ENCODE results near the gene PPFIBP1. TPM values are rescaled to one million over a fixed set of nuclear protein-coding genes. Genes with fewer than 3 reads are reported as not detected.

PPFIBP1 gene
- total RNA-seq, 1 donor, result 131 TPM

- no peak for DNase-seq (ENCODE audit: low read depth)
- no peak for TF ChIP-seq CTCF (IDR thresholded peaks at IDR 0.05; ENCODE audit: insufficient read depth, low read length)
- no peak overlapping the region for H3K4me3 ChIP-seq (ENCODE audit: low read depth, low read length)
Observed at GRCh38 chr12:27508736-27509431, 15.1 kb upstream of the PPFIBP1 start.

- no peak overlapping the region for H3K4me3 ChIP-seq (ENCODE audit: low read depth, low read length)
- no peak for TF ChIP-seq CTCF (IDR thresholded peaks at IDR 0.05; ENCODE audit: insufficient read depth, low read length)
- peak; percentile 97 for DNase-seq (ENCODE audit: low read depth)
Observed at GRCh38 chr12:27511031-27511722, 12.8 kb upstream of the PPFIBP1 start.

GRCh38 chr12:27511723-27512045, 12.3 kb upstream of the PPFIBP1 start:
- TF ChIP-seq CTCF (IDR thresholded peaks at IDR 0.05; ENCODE audit: insufficient read depth, low read length), result no peak
- no peak for DNase-seq (ENCODE audit: low read depth)

GRCh38 chr12:27513155-27513824, 10.7 kb upstream of the PPFIBP1 start:
- H3K4me3 ChIP-seq (ENCODE audit: low read depth, low read length), result no peak overlapping the region
- TF ChIP-seq CTCF (IDR thresholded peaks at IDR 0.05; ENCODE audit: insufficient read depth, low read length), result no peak
- no peak for DNase-seq (ENCODE audit: low read depth)

More at GRCh38 chr12:27511723-27512045, 12.3 kb upstream of the PPFIBP1 start:
- H3K4me3 ChIP-seq (ENCODE audit: low read depth, low read length), result no peak overlapping the region

GRCh38 chr12:27515671-27516070, 8.3 kb upstream of the PPFIBP1 start:
- DNase-seq (ENCODE audit: low read depth), result no peak
- TF ChIP-seq CTCF (IDR thresholded peaks at IDR 0.05; ENCODE audit: insufficient read depth, low read length), result no peak
- H3K4me3 ChIP-seq (ENCODE audit: low read depth, low read length), result no peak overlapping the region

GRCh38 chr12:27516625-27517024, 7.4 kb upstream of the PPFIBP1 start:
- no peak for TF ChIP-seq CTCF (IDR thresholded peaks at IDR 0.05; ENCODE audit: insufficient read depth, low read length)
- DNase-seq (ENCODE audit: low read depth), result no peak
- no peak overlapping the region for H3K4me3 ChIP-seq (ENCODE audit: low read depth, low read length)

Measured in fibroblast of the aortic adventitia (primary cell).